Kidney capillary endothelial cell (primary cell): Measurements from ENCODE around the gene TACO1.

Experiments used
- DNase-seq: peaks from one replicate; pipeline ENCODE4 v3.0.0-alpha.2; 2018; ENCODE audit warnings: low spot score

Gene TACO1

GRCh38 chr17:63600569-63601438, at the start of gene TACO1:
TSS of gene TACO1 (plus strand) at chr17:63600895. CDS start at chr17:63601084, 189 bp downstream.
- DNase-seq: peak; percentile 74

GRCh38 chr17:63552211-63552610, 48.5 kb upstream of the TACO1 start:
- DNase-seq: no peak

DNA sequence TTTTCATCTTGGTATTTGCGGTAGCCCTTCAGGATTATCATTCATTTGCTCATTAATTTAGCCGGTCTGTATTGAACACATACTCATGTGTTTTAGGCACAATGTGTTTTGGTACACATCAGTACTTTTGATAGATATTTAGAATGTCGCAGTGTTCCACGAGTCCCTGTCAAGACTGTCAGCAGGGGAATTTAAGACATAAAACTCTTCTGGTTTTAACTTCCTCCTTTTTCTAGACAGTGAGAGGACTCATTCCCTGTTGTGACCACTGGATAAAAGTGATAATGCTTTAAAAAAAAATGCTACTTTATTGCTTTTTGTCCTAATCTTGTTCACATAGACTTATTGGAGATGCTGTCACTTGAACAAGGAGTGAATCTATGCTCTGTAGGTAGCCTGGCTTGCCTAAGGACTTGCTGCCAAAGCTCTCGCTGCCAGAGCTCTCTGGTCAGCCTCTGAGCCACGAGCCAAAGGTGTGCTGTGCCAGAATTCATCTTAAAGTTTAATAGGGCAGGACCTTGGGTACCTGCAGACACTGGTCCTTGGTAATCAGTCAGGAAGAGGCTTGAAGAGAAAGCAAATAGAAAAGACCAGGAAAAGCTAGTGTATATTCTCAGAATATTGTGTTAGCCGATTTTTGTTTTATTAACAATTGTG, 45.1 kb upstream of the TACO1 start:
- DNase-seq: no peak

GRCh38 chr17:63557416-63557815, 43.3 kb upstream of the TACO1 start:
- no peak for DNase-seq

GRCh38 chr17:63558441-63558840, 42.3 kb upstream of the TACO1 start:
- no peak for DNase-seq

DNA sequence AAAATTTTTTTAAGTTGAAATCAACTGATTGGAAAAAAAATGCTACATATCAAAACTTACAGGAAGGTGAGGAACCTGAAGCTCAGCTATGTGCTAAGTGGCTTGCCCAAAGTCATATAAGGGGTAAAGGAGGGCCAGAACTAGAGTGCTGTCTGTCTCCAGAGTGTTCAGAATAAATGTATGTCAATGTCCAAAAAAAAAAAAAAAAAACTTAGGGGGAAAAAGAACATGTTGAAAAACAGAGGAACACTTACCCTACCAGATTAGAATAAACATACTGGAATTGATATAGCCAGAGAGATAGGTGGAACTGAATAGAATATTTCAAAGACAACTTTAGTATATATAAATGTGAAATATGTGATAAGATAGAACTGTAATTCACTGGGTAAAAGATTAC, 38.9 kb upstream of the TACO1 start:
- no peak for DNase-seq

DNA sequence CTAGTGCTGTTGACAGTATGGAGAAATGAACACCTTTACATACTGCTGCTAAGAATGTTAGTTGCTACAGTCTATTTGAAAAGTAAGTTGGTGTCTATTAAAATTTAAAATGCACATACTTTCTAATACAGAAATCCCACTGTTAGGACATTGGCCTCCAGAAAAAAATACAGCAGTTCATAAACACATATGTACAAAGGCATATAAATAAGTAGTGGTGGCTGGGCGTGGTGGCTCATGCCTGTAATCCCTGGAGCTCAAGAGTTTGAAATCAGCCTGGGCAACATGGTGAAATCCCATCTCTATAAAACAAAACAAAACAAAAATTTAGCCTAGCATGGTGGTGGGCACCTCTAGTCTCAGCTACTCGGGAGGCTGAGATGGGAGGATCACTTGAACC, 37.4 kb upstream of the TACO1 start:
- no peak for DNase-seq

DNA sequence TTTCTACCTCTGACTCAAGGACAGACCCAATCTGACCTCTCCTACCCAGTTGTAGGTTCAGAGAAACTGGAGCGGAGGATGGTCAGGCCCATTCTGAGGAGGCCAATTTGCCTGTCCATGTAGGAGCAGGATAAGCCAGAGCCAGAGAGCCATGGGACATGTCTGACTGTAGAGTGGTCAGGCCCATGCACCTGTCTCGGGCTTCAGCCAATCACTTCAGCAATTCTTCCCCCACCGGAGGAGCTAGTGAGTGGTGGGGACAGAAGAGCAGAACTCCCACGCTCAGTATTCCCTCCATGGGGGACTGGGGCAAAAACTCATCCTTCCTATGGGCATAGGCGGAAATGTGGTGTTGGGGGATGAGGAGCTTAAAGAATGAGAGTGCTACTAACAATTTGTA, 36.1 kb upstream of the TACO1 start:
- no peak for DNase-seq

DNA sequence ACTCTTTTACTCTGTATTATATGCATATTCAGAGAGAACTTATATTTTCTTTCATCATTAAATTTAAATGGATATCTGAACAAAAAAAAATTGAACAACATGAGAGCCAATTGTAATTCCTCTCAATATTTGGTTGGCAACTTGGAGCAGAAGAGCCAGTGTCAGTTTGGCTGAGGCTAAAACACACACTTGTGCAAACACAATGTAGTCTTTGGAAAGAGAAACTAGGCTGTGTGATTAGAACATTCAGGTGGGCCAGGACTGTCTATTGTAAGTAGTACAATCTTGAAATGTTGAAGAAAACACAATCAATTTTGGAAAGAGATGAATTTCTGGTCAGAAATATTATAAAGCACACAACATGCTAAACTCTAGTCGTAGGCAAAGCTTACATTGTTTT, 33.5 kb upstream of the TACO1 start:
- no peak for DNase-seq

DNA sequence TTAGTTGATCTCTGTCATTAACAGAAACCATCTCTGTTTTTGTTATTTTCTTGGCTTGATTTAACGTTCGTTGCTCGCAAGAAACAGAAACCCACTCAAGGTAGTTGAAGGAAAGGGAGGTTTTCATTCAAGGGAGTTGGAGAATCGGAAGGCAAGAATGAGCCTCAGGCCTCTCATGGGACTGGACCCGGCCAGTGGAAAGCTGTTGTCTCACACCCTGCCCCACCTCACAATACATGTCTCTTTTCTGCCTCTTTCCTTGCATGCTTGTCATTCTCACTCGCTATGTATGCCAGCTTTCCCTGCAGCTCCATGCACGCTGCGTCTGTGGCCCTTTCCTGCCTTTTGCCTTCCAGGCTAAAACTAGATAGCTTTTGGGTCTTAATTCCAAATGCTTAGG, 32.1 kb upstream of the TACO1 start:
- DNase-seq: no peak

DNA sequence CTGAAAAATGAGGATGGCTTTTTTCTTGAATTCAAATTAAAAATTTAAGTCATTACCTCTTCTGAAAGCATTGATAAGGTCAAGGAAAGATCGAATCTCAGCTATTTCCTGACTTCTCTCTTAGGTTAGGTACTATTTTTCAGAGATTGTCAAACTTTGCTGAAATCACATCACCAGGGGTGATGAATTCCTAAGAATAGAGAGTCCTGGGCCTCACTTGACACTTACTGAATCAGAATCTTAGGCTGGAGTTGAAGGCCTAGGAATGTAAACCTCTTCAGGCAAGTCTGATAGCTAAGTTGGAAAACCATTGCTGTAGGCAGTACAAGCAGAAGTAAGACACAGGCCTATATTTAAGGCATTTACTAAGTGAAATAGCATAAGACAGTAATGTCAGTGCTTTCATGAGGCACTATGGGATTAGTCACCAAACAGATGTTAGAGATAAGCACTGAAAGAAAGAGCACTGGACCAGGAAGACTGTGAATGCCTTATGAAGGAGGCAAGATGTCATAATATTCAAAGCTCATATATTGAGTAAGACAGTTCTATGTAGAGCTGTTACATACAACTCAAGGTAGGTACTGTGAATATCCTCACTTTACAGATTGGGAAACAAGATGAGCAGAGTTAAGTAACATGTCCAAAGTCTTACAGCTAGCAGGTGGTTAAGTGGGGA, 28.9 kb upstream of the TACO1 start:
- DNase-seq: peak; percentile 59

DNA sequence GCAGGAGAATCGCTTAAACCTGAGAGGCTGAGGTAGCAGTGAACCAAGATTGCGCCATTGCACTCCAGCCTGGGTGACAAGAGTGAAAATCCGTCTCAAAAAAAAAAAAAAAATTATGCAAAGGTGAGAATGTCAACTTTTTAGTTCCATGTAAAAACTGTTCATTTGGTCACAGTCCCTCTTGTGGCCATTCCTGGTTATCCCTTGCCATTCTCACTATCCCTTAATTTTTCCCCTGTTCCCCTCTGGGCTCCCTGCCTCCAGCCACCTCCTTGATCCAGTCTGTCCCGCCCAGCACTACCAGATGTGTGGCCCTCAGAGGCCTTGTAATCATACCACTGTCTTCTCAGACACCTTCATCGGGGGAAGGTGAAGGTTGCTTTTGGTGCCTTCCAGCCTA, 27.1 kb upstream of the TACO1 start:
- no peak for DNase-seq

- no peak for DNase-seq
These were observed 22.5 kb upstream of the TACO1 start for GRCh38 chr17:63578027-63578768.

- DNase-seq: no peak
These were observed 22.0 kb upstream of the TACO1 start for GRCh38 chr17:63578769-63579111.

DNA sequence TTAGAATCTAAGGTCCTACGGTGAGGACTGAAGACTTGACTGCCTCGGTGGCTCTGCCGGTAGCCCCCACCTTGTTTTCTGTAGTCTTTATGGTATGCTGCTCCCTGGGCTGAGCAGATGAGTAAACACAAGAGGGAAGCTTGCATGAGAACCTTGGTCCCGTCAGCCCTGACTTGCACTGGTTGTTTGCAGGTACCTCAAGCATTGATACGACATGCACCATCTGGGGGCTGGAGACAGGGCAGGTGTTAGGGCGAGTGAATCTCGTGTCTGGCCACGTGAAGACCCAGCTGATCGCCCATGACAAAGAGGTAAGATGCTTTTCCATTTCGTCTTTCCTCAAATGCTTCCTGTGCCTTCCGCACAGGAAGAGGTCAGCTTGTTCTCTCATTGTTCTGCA, 21.1 kb upstream of the TACO1 start:
- DNase-seq: peak; percentile 29

DNA sequence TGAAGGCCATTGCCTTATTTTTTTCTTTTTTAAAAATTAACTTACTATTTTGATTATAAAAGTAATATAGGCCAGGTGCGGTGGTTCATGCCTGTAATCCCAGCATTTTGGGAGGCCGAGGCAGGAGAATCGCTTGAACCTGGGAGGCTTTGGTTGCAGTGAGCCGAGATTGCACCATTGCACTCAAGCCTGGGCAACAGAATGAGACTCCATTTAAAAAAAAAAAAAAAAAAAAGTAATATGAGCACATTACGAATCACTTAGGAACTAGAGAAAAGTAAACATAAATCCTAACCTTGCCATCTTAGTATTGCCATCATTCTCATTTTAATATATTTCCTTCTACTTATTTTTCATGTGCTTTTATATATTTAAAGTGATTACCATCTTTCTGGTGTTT, 12.9 kb upstream of the TACO1 start:
- no peak for DNase-seq

- no peak for DNase-seq
These were observed 11.9 kb upstream of the TACO1 start for GRCh38 chr17:63588797-63589196.

DNA sequence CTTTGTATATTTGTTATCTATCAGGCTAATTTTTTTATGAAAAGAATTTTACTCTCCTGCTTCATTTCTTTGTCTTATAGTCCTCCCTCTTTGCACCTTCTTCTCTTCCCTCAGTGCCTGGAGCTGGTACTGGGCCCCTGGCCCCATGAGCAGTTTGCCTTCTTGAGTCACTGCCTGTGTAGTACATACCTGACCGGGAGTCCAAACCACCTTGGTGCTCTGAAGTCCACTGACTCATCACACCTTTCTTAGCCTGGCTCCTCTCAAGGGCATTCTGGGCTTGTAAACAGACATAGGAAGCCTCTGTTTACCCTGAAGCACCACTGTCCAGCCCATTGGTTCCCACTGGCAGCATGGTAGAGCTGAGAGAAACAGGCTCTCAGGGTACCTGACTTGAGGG, 11.0 kb upstream of the TACO1 start:
- no peak for DNase-seq

DNA sequence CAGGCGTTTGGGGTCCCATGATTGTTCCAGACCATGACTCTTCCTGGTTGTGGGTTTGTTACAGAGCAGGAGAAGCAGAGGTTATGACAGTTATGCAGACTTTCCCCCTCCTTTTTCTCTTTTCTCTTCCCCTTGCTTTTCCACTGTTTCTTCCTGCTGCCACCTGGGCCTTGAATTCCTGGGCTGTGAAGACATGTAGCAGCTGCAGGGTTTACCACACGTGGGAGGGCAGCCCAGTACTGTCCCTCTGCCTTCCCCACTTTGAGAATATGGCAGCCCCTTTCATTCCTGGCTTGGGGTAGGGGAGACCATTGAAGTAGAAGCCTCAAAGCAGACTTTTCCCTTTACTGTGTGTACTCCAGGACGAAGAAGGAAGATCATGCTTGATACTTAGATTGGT, 7.9 kb upstream of the TACO1 start:
- no peak for DNase-seq

GRCh38 chr17:63595132-63595531, 5.6 kb upstream of the TACO1 start:
- no peak for DNase-seq

DNA sequence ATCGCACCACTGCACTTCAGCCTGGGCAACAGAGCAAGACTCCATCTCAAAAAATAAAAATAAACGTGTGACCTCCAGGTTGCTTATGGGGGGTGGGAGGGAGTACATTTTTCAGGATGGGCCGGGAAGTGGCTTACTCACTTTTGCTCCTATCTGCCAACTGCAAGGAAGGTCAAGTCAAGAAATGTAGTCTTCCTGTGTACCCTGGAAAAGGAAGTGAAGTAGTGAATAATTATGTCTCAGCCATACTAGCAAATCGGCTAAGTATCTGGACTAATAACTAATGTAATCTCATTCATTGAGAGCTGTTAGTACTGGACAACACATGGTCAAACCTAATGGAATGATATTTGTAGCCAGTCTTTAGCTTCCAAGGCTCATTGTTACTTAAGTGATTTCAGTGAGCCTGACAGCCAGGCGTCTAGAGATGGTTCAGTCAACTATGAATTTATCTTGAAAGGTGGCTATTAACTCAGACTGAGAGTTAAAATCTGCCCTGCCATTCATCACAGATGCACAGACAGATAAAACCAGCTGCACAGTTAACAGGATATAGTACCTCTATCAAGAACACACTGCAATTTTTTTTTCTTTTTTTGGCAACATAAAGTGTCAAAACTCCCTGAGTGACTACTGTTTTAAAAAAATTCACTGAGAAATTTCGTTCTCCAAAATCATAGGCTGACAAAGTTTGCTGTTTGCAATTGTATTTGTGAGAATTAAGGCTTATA, 3.7 kb upstream of the TACO1 start:
- peak; percentile 72 for DNase-seq

DNA sequence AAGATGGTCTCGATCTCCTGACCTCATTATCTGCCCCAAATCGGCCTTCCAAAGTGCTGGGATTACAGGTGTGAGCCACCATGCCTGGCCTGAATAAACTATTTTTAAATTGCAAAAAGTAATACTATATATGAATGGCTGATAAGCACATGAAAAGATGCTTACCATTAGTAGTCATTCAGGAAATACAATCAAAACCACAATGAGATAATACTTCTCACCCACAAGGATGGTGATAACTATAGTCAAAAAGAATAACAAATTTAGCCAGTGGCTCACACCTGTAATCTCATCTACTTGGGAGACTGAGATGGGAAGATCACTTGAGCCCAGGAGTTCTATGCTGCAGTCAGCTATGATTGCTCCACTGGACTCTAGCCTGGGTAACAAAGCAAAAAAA, 2.4 kb upstream of the TACO1 start:
- DNase-seq: no peak
